ENCODE data around the gene PAPOLG.

Gene PAPOLG

DNA sequence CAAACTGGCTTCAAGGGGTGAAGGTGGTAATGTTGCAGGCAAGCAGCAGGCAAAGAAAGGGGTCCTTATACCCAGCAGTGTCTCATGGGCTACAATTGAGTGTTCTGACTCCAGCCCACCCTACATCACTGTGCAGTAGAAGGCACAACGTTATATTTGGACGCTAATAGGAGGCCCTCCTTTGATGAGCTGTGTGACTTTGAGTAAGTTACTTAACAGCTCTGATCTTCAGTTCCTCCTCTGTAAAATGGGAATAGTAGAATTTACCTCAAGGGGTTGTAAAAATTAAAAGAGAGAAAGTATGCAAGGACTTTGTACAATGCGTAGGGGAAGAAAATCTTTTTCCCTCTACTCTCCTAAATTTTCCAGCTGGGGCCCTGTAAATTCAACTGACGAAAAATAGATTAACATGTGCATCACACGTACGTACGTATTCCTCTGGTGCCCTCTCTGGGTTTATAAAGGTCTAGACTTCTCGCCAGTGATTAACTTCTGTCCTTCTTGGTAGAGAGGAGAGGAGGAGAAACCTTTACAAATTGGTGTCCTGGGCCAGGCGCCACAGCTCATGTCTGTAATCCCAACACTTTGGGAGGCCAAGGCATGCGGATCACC is 67.7 kb downstream of the PAPOLG start:
- TF ChIP-seq FOXP2 (optimal IDR thresholded peaks at IDR 0.05; ENCODE audit: borderline replicate concordance, extremely low read depth, extremely low read length, insufficient read depth), result no peak

DNA sequence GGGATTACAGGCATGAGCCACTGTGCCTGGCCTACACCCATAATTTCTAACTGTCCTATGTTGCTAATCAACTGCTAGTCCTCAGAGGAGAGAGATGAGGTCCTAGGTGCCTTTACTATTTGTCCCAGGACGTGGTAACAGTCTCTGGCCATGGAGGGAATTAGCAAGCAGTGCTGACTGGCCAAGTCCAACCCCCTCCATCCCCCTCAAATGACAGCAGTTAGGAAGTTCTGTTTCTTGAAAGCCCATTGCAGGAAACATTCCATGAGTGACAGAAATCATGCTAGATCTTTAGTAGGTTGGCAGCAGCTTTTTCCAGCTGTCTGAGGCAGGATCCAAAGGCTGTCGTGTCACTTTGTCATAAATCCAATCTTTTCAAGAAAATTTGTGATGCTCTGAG is 69.6 kb downstream of the PAPOLG start:
- TF ChIP-seq POLR2AphosphoS5 (IDR thresholded peaks at IDR 0.05; ENCODE audit: low read depth, low read length), result no peak
- TF ChIP-seq, protein P1, sequence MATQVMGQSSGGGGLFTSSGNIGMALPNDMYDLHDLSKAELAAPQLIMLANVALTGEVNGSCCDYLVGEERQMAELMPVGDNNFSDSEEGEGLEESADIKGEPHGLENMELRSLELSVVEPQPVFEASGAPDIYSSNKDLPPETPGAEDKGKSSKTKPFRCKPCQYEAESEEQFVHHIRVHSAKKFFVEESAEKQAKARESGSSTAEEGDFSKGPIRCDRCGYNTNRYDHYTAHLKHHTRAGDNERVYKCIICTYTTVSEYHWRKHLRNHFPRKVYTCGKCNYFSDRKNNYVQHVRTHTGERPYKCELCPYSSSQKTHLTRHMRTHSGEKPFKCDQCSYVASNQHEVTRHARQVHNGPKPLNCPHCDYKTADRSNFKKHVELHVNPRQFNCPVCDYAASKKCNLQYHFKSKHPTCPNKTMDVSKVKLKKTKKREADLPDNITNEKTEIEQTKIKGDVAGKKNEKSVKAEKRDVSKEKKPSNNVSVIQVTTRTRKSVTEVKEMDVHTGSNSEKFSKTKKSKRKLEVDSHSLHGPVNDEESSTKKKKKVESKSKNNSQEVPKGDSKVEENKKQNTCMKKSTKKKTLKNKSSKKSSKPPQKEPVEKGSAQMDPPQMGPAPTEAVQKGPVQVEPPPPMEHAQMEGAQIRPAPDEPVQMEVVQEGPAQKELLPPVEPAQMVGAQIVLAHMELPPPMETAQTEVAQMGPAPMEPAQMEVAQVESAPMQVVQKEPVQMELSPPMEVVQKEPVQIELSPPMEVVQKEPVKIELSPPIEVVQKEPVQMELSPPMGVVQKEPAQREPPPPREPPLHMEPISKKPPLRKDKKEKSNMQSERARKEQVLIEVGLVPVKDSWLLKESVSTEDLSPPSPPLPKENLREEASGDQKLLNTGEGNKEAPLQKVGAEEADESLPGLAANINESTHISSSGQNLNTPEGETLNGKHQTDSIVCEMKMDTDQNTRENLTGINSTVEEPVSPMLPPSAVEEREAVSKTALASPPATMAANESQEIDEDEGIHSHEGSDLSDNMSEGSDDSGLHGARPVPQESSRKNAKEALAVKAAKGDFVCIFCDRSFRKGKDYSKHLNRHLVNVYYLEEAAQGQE (IDR thresholded peaks at IDR 0.05; ENCODE audit: insufficient read depth in 1 of 2, low read depth in 2 of 2, low read length in 2 of 2), result no peak
- TF ChIP-seq FOXP2 (optimal IDR thresholded peaks at IDR 0.05; ENCODE audit: borderline replicate concordance, extremely low read depth, extremely low read length, insufficient read depth), result no peak
- TF ChIP-seq TAF1 (IDR thresholded peaks at IDR 0.05; ENCODE audit: borderline replicate concordance, insufficient read depth, low read length), result no peak
- TF ChIP-seq SIN3A (IDR thresholded peaks at IDR 0.05; ENCODE audit: borderline replicate concordance, insufficient read depth, low read length), result no peak

DNA sequence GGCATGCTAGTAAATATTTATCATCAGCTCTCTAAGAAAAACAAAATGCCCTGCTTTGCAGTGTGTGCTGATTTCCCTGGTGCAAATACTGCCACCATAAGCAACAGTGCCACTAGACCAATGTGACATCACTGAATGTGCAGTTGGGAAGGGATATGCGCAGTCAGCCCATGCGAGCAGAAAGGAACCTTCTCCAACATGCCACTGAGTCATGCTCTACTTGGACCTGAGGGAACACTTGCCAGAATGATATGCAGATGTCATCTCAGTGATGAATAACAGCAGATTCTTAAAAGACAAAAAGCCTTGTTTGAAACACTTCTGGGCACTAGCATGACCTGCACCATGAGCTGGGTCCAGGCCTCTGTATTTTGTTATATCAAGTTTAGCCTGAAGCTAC is 70.0 kb downstream of the PAPOLG start:
- TF ChIP-seq, protein P1 (IDR thresholded peaks at IDR 0.05; ENCODE audit: insufficient read depth in 1 of 2, low read depth in 2 of 2, low read length in 2 of 2), result no peak
- TF ChIP-seq FOXP2 (optimal IDR thresholded peaks at IDR 0.05; ENCODE audit: borderline replicate concordance, extremely low read depth, extremely low read length, insufficient read depth) (no peak), TAF1 (IDR thresholded peaks at IDR 0.05; ENCODE audit: borderline replicate concordance, insufficient read depth, low read length) (no peak), POLR2AphosphoS5 (IDR thresholded peaks at IDR 0.05; ENCODE audit: low read depth, low read length) (no peak), SIN3A (IDR thresholded peaks at IDR 0.05; ENCODE audit: borderline replicate concordance, insufficient read depth, low read length) (no peak)

DNA sequence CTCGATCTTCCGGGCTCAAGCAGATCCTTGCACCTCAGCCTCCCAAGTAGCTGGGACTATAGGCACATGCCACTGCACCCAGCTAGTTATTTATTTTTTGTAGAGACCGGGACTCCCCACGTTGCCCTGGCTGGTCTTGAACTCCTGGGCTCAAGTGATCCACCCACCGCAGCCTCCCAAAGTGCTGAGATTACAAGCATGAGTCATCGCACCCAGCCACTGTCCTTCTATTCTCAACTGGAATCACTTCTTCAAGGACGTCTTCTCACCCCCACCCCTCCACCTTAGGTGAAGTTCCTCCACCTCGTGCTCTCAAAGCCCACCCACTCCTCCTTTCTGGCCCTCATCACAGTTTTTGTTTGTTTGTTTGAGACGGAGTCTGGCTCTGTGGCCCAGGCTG is 71.3 kb downstream of the PAPOLG start:
- TF ChIP-seq POLR2AphosphoS5 (IDR thresholded peaks at IDR 0.05; ENCODE audit: low read depth, low read length) (no peak), TAF1 (IDR thresholded peaks at IDR 0.05; ENCODE audit: borderline replicate concordance, insufficient read depth, low read length) (no peak), SIN3A (IDR thresholded peaks at IDR 0.05; ENCODE audit: borderline replicate concordance, insufficient read depth, low read length) (no peak), FOXP2 (optimal IDR thresholded peaks at IDR 0.05; ENCODE audit: borderline replicate concordance, extremely low read depth, extremely low read length, insufficient read depth) (no peak)
- TF ChIP-seq, protein P1 (IDR thresholded peaks at IDR 0.05; ENCODE audit: insufficient read depth in 1 of 2, low read depth in 2 of 2, low read length in 2 of 2), result no peak

DNA sequence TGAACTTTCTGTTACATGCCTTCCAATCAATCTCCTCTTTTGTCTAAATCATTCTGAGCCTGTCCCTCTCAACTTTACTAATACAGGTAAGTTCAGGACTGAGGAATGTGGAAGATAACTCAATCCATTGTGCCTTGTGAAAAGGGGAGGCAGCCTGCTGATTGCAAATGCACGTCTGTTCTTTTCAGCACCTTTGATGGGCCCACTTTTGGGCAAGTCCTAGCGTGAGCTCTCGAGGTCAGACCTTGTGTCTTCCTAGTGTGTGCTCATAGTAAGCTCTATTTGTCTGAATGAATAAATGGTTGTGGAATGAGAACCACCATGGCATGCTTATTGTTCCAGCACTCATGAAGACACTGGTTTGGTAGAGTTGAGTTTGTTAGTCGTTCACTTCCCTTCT is 74.9 kb downstream of the PAPOLG start:
- TF ChIP-seq FOXP2 (optimal IDR thresholded peaks at IDR 0.05; ENCODE audit: borderline replicate concordance, extremely low read depth, extremely low read length, insufficient read depth), result no peak
- TF ChIP-seq POLR2AphosphoS5 (IDR thresholded peaks at IDR 0.05; ENCODE audit: low read depth, low read length), result no peak
- no peak for TF ChIP-seq TAF1 (IDR thresholded peaks at IDR 0.05; ENCODE audit: borderline replicate concordance, insufficient read depth, low read length)
- TF ChIP-seq, protein P1 (IDR thresholded peaks at IDR 0.05; ENCODE audit: insufficient read depth in 1 of 2, low read depth in 2 of 2, low read length in 2 of 2), result no peak
- no peak for TF ChIP-seq SIN3A (IDR thresholded peaks at IDR 0.05; ENCODE audit: borderline replicate concordance, insufficient read depth, low read length)
